ENCODE measurements around the gene RPS6KA2.

The RPS6KA2 gene

GRCh38 chr6:166627033-166627874, at the start of gene RPS6KA2:
Gene RPS6KA2 (minus strand): TSS chr6:166627251. CDS start chr6:166627019, 232 bp downstream.
- TF ChIP-seq CTCF (conservative IDR thresholded peaks at IDR 0.05; ENCODE audit: low read length), result no peak
- peak within 1 kb of the TSS; percentile 86 for H3K4me3 ChIP-seq (ENCODE audit: low read length)
- peak; percentile 100 for DNase-seq (ENCODE audit: low read depth)

- no peak for TF ChIP-seq CTCF (conservative IDR thresholded peaks at IDR 0.05; ENCODE audit: low read length)
- DNase-seq (ENCODE audit: low read depth), result no peak
- H3K4me3 ChIP-seq (ENCODE audit: low read length), result no peak overlapping the region
These were observed 49.3 kb upstream of the RPS6KA2 start for GRCh38 chr6:166676270-166676860.

GRCh38 chr6:166675736-166676135, 48.7 kb upstream of the RPS6KA2 start:
- no peak for TF ChIP-seq CTCF (conservative IDR thresholded peaks at IDR 0.05; ENCODE audit: low read length)
- no peak for DNase-seq (ENCODE audit: low read depth)
- no peak overlapping the region for H3K4me3 ChIP-seq (ENCODE audit: low read length)

- no peak for DNase-seq (ENCODE audit: low read depth)
- no peak for TF ChIP-seq CTCF (conservative IDR thresholded peaks at IDR 0.05; ENCODE audit: low read length)
- no peak overlapping the region for H3K4me3 ChIP-seq (ENCODE audit: low read length)
These were observed 46.3 kb upstream of the RPS6KA2 start for GRCh38 chr6:166673309-166673708.

- H3K4me3 ChIP-seq (ENCODE audit: low read length), result no peak overlapping the region
- no peak for DNase-seq (ENCODE audit: low read depth)
- TF ChIP-seq CTCF (conservative IDR thresholded peaks at IDR 0.05; ENCODE audit: low read length), result no peak
These were observed 45.7 kb upstream of the RPS6KA2 start for GRCh38 chr6:166672624-166673206.

- H3K4me3 ChIP-seq (ENCODE audit: low read length), result no peak overlapping the region
- no peak for TF ChIP-seq CTCF (conservative IDR thresholded peaks at IDR 0.05; ENCODE audit: low read length)
- DNase-seq (ENCODE audit: low read depth), result no peak
These were observed 45.1 kb upstream of the RPS6KA2 start for GRCh38 chr6:166672146-166672545.

All from AG10803 (cell line).